ENCODE data around the gene FANK1. TPM values are rescaled to one million over a fixed set of nuclear protein-coding genes. Genes with fewer than 3 reads are reported as not detected.

Gene FANK1
- polyA plus RNA-seq, 1 of the 3 experiments (the other 2 are of a cell fraction) = 12.3 TPM

- Histone ChIP-seq H3K27me3 (ENCODE audit: insufficient read depth) (no peaks in the 10 kb centered on the region), H3F3A (replicated peaks; ENCODE audit: insufficient read depth) (no peaks in the 10 kb centered on the region), H3K9me2 (no peaks in the 10 kb centered on the region), H3K9me3 (no peaks in the 10 kb centered on the region), H4K20me1 (ENCODE audit: insufficient read depth) (no peaks in the 10 kb centered on the region), H2AFZ (ENCODE audit: low read depth) (no peak overlapping the region), H3K27ac (ENCODE audit: low read depth in 2 of 2, low read length in 1 of 2) (no peak overlapping the region), H3K79me2 (ENCODE audit: insufficient read depth) (no peaks in the 10 kb centered on the region), H3K9ac (no peak overlapping the region), H3K4me3 (ENCODE audit: low read depth in 2 of 2, low read length in 1 of 2) (no peak overlapping the region), H3K4me1 (ENCODE audit: control insufficient read depth in 1 of 2, insufficient read depth in 2 of 2, low read depth in 1 of 2, low read length in 1 of 2) (peaks cover 0 to 7% of the 10 kb centered on the region in 2 experiments; a peak in 3 of 4 replicates), H3K4me2 (no peak overlapping the region), H3K36me3 (replicated peaks in 1 of 2; ENCODE audit: control insufficient read depth in 1 of 2, insufficient read depth in 2 of 2, low read length in 1 of 2) (no peaks in the 10 kb centered on the region)
- ChIA-PET POLR2A (no interaction called here), CTCF (interaction anchor here (1.7 to 3.9 kb wide), 3 partner anchors 403 to 519 kb away, joined by 7 to 36 read pairs (median 24); partner anchors contain the start of gene ADAM12)
- 90% methylated on average over 4 of the region's 4 CpGs for WGBS (ENCODE audit: low lambda C conversion rate)
- DNase-seq = no peak
- TF ChIP-seq SIN3A (IDR thresholded peaks at IDR 0.05; ENCODE audit: borderline replicate concordance, low read depth, low read length) (no peak), FOSL2 (IDR thresholded peaks at IDR 0.05; ENCODE audit: borderline replicate concordance, low read depth) (no peak), EZH2phosphoT487 (IDR thresholded peaks at IDR 0.05; ENCODE audit: borderline replicate concordance, low read depth) (no peak), RAD21 (IDR thresholded peaks at IDR 0.05; ENCODE audit: low read length) (no peak), CHD2 (IDR thresholded peaks at IDR 0.05; ENCODE audit: low read length, partially characterized antibody) (no peak), YY1 (IDR thresholded peaks at IDR 0.05; ENCODE audit: low read depth) (no peak), REST (IDR thresholded peaks at IDR 0.05; ENCODE audit: low read depth, low read length) (no peak), MXI1 (IDR thresholded peaks at IDR 0.05; ENCODE audit: low read depth, low read length) (no peak), TEAD4 (IDR thresholded peaks at IDR 0.05; ENCODE audit: borderline replicate concordance, insufficient read depth) (no peak), TCF12 (IDR thresholded peaks at IDR 0.05) (no peak), RXRA (IDR thresholded peaks at IDR 0.05; ENCODE audit: borderline replicate concordance, low read depth) (no peak), SMC3 (IDR thresholded peaks at IDR 0.05; ENCODE audit: low read depth, low read length) (no peak), IRF3 (IDR thresholded peaks at IDR 0.05; ENCODE audit: low read depth, low read length) (no peak), JUND (IDR thresholded peaks at IDR 0.05) (no peak), TAF1 (IDR thresholded peaks at IDR 0.05; ENCODE audit: borderline replicate concordance, low read depth, low read length) (no peak), MAX (IDR thresholded peaks at IDR 0.05; ENCODE audit: low read depth) (no peak), MEF2A (IDR thresholded peaks at IDR 0.05; ENCODE audit: borderline replicate concordance, low read depth) (no peak), RFX5 (IDR thresholded peaks at IDR 0.05; ENCODE audit: low read length) (no peak), GABPA (IDR thresholded peaks at IDR 0.05; ENCODE audit: low read depth) (no peak)
These were observed 88.0 kb downstream of the FANK1 start for GRCh38 chr10:125984346-125984745.

Data from SK-N-SH (cell line).